Activated CD4-positive, alpha-beta T cell treated with anti-CD3 and anti-CD28 coated beads for 48 hours (primary cell): Measurements from ENCODE around the gene CYP1A2.
"Not testable (repeated sequence)": the region's sequence is repeated elsewhere in the genome, so short reads cannot be mapped to it uniquely, and the experiment has no call there.

ENCODE experiments used
- DNase-seq: peaks from one replicate; pipeline ENCODE4 v3.0.0-alpha.2; 2020

Gene CYP1A2

DNA sequence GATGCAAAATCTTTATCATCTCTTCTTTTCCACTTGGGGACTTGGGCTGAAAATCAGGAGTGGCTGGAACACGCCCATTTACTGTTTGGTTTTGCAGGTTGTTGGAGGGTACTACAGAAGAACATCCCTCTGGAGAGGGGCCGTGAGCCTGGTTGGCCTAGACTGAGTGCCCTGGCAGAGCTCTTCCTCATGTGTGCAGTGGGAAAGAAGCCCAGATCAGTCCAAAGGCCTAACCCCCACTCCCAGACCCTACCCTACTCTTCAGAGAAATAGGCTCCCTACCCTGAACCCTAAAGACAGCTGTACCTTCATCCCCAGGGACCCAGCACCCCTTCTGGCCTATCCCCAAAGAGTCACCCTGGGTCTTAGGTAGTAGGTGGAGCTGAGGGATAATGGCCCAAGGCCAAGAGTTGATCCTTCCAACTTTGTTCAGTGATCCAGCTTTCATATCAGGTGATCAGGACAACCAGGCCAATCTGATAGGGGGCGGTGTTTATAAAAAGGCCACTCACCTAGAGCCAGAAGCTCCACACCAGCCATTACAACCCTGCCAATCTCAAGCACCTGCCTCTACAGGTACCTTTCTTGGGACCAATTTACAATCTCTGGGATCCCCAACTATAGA, at the start of gene CYP1A2:
CYP1A2 (plus strand) TSS at position 524 of the 625 bp plus-strand sequence. CDS start 894 bp downstream, outside the sequence.
- no peak for DNase-seq

GRCh38 chr15:74709011-74709410, 39.6 kb upstream of the CYP1A2 start:
- DNase-seq: no peak

DNA sequence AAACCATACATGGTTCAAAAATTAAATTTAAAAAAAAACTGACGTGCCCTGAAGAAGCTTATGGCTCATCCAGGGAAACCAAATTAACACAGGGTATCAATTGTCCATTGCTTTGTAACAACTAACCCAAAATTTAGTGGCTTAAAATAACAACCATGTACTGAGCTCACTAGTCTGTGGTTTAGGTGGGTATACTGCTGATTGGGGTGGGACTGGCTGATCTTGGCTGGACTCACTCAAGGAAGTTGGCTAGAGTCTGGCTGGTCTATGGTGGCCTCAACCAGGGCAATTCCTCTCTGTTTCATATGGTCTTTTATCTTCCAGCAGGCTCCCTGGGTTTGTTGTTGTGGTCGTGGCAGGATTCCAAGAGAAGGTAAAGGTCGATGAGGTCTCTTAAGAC, 38.8 kb upstream of the CYP1A2 start:
- no peak for DNase-seq

DNA sequence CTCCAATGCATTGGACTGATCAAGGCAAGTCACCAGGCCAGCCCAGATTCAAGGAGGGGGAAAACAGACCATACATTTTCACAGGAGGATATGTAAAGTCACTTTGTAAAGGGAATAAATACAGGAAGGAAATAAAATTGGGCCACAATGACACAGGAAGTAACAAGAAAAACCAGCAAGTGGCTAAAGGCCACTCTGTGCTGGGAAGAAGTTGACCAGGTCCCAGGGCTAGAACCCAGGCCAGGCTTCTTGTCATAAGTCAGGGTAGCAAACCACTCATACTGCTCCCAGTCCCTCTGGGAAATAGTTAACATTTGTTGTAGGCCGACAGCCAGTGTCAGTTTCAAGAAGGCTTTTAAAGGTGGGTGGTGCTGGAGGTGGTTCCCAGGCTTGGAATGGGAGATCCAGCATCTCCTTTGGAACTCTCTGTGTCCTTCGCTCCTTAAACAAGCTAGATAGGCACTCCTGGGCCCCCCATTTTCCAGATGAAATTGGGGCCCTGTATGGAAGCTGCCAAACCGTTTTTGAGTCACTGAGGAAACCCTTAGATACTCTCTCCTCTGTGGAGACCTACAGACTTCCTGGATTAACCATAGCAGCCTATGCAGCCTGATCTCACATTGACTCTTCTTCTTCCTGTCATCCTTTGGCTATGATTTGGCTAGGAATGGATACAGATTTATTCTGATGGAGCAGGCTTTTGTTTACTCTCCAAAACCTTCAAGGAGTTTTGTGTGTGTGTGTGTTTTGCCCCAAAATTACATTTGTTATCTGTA, 38.1 kb upstream of the CYP1A2 start:
- no peak for DNase-seq

DNA sequence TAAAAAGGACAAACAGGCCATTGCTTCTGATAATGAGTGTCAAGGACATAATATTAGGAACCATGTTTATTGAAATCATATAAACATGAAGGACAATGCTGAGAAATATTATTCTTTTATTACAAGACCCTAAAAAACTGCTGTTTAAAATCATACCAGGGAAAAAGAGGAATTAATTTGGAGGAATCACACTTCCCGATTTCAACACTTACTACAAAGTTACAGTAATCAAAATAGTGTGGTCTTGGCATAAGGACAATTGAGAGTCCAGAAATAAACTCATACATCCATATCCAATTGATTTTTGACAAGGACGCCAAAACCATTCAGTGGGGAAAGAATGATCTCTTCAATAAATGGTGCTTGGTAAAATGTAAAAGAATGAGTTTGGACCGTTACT, 36.3 kb upstream of the CYP1A2 start:
- DNase-seq: no peak

DNA sequence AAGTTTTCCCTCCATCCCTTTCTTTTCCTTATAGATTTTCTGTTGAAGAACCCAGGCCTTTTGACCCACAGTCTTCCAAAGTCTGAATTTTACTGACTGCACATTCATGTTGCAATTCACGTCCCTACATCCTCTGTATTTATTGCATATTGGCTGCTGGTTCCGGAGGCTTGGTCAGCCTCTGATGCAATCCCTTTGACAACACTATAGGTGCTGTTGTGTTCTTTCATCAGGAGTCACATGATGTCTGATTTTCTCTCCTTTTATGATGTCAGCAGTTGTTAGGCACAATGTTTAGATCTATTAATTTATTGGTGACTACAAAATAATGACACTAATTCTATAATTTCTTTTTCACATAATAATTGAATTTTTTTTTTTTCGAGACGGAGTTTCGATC, 32.0 kb upstream of the CYP1A2 start:
- no peak for DNase-seq

DNA sequence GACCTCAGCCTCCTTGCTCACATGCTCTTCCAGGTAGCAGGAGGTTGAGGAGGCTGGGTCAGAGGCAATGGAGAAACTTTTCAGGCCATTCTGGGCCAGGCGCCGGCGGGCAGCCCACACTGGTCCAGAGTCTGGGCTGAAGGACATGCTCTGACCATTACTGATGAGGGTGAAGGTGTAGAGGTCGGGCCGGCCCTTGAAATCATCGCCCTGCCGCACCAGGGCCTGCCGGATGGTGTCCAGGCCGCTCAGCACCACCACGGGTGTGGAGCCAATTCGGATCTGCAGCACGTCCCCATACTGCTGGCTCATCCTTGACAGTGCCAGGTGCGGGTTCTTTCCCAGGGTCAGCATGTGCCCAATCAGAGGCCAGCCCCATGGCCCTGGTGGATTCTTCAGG, 26.1 kb upstream of the CYP1A2 start:
- no peak for DNase-seq

- no peak for DNase-seq
Measured at GRCh38 chr15:74723187-74723586, 25.5 kb upstream of the CYP1A2 start.

DNA sequence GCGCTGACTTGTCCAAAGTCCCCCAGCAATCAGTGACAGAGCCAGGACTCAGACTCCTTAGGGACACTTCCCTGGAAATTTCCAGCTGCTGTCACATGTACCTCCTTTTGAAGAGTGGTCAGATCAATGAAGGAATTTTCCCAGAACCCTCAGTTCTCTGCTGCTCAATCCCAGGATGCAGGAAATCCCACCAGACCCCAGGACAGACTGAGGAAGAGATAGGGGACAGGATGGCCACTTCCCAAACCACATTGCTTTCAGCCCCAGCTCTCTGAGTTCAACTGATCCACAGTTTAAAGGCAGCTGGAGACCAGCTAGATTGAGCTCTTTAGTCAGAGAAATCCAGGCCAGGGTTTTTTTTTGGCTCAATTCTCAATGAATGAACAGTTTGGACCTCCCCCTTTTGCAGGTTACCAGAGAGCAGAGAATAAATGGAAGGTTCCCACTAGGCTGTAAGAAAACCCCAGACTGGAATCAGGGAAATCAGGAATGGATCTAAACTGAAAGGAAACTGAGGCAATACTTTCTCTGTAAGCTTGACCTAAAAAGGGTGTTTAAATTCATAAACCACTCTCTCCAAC, 24.8 kb upstream of the CYP1A2 start:
- DNase-seq: no peak

DNA sequence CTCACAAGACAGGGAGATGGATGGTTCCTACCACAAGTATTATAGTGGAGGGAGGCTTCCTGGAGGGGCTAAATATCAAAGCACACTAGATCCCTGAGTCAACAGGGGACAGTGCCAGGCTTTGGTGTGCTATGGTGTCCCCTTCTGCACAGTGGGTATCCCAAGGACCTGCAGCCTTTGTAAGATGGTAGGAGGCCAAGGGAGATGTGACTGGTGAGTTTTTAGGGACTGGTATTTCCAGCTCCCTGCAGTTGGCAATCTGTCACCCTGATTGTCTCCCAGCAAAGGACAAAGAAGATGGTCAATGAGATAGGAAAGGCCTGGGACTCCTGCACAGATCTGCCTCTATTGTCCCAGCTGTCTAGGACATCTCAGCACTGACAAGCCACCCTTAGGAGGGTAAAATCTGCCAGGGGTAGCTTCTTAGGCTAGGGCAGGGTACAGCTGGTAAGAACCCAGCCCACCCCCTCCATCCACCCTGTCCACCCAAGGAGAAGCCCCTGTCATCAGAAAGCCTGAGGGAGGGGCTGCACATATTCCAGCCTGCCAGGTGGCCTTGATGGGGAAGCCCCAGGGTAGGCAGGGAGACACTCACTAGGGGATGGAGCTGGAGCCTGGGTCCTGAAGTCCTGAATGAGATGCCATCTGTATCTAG, 23.9 kb upstream of the CYP1A2 start:
- no peak for DNase-seq

- DNase-seq: peak; percentile 51
Measured at GRCh38 chr15:74725225-74725774, 23.3 kb upstream of the CYP1A2 start, which contains the start of gene CYP1A1. Gene CYP1A1 (minus strand): TSS chr15:74725528. CDS start chr15:74723097, 2,431 bp downstream.

GRCh38 chr15:74725845-74726773, 22.5 kb upstream of the CYP1A2 start:
- peak; percentile 66 for DNase-seq

- DNase-seq: no peak
Measured at GRCh38 chr15:74726774-74727164, 21.9 kb upstream of the CYP1A2 start.

GRCh38 chr15:74727727-74728126, 20.9 kb upstream of the CYP1A2 start:
- DNase-seq: no peak

DNA sequence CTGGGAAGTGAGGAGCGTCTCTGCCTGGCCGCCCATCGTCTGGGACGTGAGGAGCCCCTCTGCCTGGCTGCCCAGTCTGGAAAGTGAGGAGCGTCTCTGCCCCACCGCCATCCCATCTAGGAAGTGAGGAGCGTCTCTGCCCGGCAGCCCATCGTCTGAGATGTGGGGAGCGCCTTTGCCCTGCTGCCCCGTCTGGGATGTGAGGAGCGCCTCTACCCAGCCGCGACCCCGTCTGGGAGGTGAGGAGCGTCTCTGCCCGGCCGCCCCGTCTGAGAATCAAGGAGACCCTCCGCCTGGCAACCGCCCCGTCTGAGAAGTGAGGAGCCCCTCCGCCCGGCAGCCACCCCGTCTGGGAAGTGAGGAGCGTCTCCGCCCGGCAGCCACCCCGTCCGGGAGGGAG, 19.9 kb upstream of the CYP1A2 start:
- DNase-seq: not testable (repeated sequence)

GRCh38 chr15:74729372-74729771, 19.3 kb upstream of the CYP1A2 start:
- DNase-seq: not testable (repeated sequence)

- DNase-seq: no peak
Measured at GRCh38 chr15:74730619-74731316, 17.9 kb upstream of the CYP1A2 start.

DNA sequence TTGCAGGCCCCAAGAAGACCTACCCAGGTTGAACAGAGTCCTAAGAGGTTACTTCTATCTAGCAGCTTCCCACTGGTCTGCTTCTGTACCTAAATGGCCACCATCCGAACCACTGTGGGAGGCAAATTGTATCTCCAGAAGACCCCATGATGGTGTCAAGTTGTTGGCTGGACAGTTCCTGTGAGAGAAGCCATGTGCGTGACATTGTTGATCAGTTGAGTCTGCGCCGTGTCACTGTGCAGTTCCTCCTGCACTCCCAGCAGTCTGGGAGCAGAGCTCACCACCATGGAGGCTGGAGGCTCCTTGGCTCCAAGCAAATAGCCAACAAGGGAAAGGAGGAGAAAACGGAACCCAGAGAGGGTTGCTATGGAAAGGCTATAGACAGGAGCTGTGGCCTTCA, 15.8 kb upstream of the CYP1A2 start:
- DNase-seq: no peak

- no peak for DNase-seq
Measured at GRCh38 chr15:74733269-74733668, 15.4 kb upstream of the CYP1A2 start.

DNA sequence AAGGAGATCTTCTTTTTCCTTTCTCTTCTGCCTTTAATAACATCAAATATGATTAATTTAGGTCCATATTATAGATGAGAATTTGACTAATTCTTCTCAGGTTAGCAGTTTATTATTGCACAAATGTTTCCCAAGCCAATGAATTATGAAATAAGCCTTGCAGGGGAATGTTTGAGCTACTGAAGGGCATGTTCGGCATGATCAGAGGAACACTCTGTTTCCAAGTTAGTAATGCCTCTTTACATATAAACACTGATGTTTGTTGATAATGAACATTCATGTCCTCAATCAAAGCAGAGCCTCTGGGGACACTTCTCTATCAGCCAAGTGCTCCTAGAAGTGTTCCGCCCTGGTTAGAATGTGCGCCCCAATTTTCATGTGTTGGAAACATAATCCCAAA, 13.3 kb upstream of the CYP1A2 start:
- no peak for DNase-seq

GRCh38 chr15:74738239-74738638, 10.4 kb upstream of the CYP1A2 start:
- peak; percentile 18 for DNase-seq
